HG02973 (cell line): ENCODE data around the gene ARHGDIG.
"Not testable (repeated sequence)": the region's sequence is repeated elsewhere in the genome, so short reads cannot be mapped to it uniquely, and the experiment has no call there.

Experiments
- ATAC-seq: cut with Tn5 transposase; IDR thresholded peaks from one replicate; pipeline ENCODE4 v1.9.1; 2021; ENCODE audit warnings: moderate library complexity; ENCODE audit not compliant: unreplicated experiment

ARHGDIG gene

GRCh38 chr16:263182-263774 lies 17.1 kb upstream of the ARHGDIG start:
- no peak for ATAC-seq

GRCh38 chr16:263944-264343 lies 16.4 kb upstream of the ARHGDIG start:
- ATAC-seq: no peak

- no peak for ATAC-seq
Measured at GRCh38 chr16:264440-264951, 15.9 kb upstream of the ARHGDIG start.

GRCh38 chr16:265002-265529 lies 15.3 kb upstream of the ARHGDIG start:
- no peak for ATAC-seq

GRCh38 chr16:265711-266110 lies 14.7 kb upstream of the ARHGDIG start:
- no peak for ATAC-seq

GRCh38 chr16:266258-267164 lies 13.9 kb upstream of the ARHGDIG start:
- no peak for ATAC-seq

- not testable (repeated sequence) for ATAC-seq
Measured at GRCh38 chr16:267562-267961, 12.8 kb upstream of the ARHGDIG start.

GRCh38 chr16:268141-269053 lies 12.0 kb upstream of the ARHGDIG start:
- ATAC-seq: no peak

- ATAC-seq: no peak
Measured at GRCh38 chr16:269061-269796, 11.2 kb upstream of the ARHGDIG start.

- no peak for ATAC-seq
Measured at GRCh38 chr16:270381-271255, 9.8 kb upstream of the ARHGDIG start.

- ATAC-seq: no peak
Measured at GRCh38 chr16:272633-273546, 7.5 kb upstream of the ARHGDIG start.

GRCh38 chr16:273547-274421 lies 6.6 kb upstream of the ARHGDIG start:
- ATAC-seq: no peak

- no peak for ATAC-seq
Measured at GRCh38 chr16:275041-275641, 5.2 kb upstream of the ARHGDIG start.

- no peak for ATAC-seq
Measured at GRCh38 chr16:275786-276232, 4.6 kb upstream of the ARHGDIG start, which contains the start of gene RGS11. Gene RGS11, minus strand, starts transcription at chr16:275944. Its CDS starts 33 bp downstream, at chr16:275911.

GRCh38 chr16:276426-277077 lies 3.8 kb upstream of the ARHGDIG start:
- no peak for ATAC-seq

GRCh38 chr16:278863-279366 lies 1.5 kb upstream of the ARHGDIG start:
- ATAC-seq: no peak
